GM18907 (cell line): ENCODE measurements around the gene WDR55.
A peak's percentile ranks its signal among the peaks of the same experiment; 100 is the strongest.
"Not testable (repeated sequence)": the region's sequence is repeated elsewhere in the genome, so short reads cannot be mapped to it uniquely, and the experiment has no call there.

ENCODE experiments used
- ATAC-seq: cut with Tn5 transposase; IDR thresholded peaks from one replicate; pipeline ENCODE4 v1.9.1; 2021; ENCODE audit warnings: mild to moderate bottlenecking, moderate library complexity; ENCODE audit not compliant: unreplicated experiment

WDR55 gene

GRCh38 chr5:140664359-140665119, at the start of gene WDR55:
WDR55 (plus strand) TSS chr5:140664904; CDS start chr5:140664913, 9 bp downstream.
- peak; percentile 97 for ATAC-seq

GRCh38 chr5:140622301-140622700, 42.4 kb upstream of the WDR55 start:
- no peak for ATAC-seq

- ATAC-seq: not testable (repeated sequence)
Measured at GRCh38 chr5:140623061-140623460, 41.6 kb upstream of the WDR55 start.

- ATAC-seq: not testable (repeated sequence)
Measured at GRCh38 chr5:140624886-140625285, 39.8 kb upstream of the WDR55 start.

GRCh38 chr5:140627972-140628371, 36.7 kb upstream of the WDR55 start:
- no peak for ATAC-seq

GRCh38 chr5:140628711-140629110, 36.0 kb upstream of the WDR55 start:
- no peak for ATAC-seq

GRCh38 chr5:140630292-140631035, 34.2 kb upstream of the WDR55 start:
- ATAC-seq: no peak

- no peak for ATAC-seq
Measured at GRCh38 chr5:140631036-140631417, 33.7 kb upstream of the WDR55 start.

- ATAC-seq: peak; percentile 42
Measured at GRCh38 chr5:140631831-140632365, 32.8 kb upstream of the WDR55 start.

- peak; percentile 64 for ATAC-seq
Measured at GRCh38 chr5:140632366-140633020, 32.2 kb upstream of the WDR55 start.

GRCh38 chr5:140633021-140633471, 31.7 kb upstream of the WDR55 start, which contains the start of gene CD14:
CD14 (minus strand) TSS chr5:140633175; CDS start chr5:140633071, 104 bp downstream.
- peak; percentile 9 for ATAC-seq

GRCh38 chr5:140633501-140633900, 31.2 kb upstream of the WDR55 start:
- no peak for ATAC-seq

GRCh38 chr5:140634103-140634502, 30.6 kb upstream of the WDR55 start:
- ATAC-seq: no peak

GRCh38 chr5:140635291-140636257, 29.1 kb upstream of the WDR55 start:
- ATAC-seq: no peak

GRCh38 chr5:140637371-140638100, 27.2 kb upstream of the WDR55 start:
- no peak for ATAC-seq

GRCh38 chr5:140638898-140639147, 25.9 kb upstream of the WDR55 start:
- not testable (repeated sequence) for ATAC-seq

- ATAC-seq: peak; percentile 93
Measured at GRCh38 chr5:140639148-140639981, 25.3 kb upstream of the WDR55 start, which contains the start of gene TMCO6. TMCO6 (plus strand) TSS chr5:140639451; CDS start chr5:140639528, 77 bp downstream.

GRCh38 chr5:140641716-140642115, 23.0 kb upstream of the WDR55 start:
- ATAC-seq: no peak

- no peak for ATAC-seq
Measured at GRCh38 chr5:140642718-140643117, 22.0 kb upstream of the WDR55 start.
